Lower leg skin (tissue), 3 donors: ENCODE data around the gene MMRN2.

Experiments used
- POLR2A ChIP-seq, 2 donors: fragments of 450-650 bp; IDR thresholded peaks; one replicate each; pipeline ENCODE4 v1.6.1; 2016 to 2017; ENCODE audit warnings: antibody characterized with exemption in 2 of 2, mild to moderate bottlenecking in 1 of 2, moderate library complexity in 1 of 2
- TF ChIP-seq, protein P1 (sequence below), 3 donors: fragments of 450-650 bp; IDR thresholded peaks; one replicate each; pipeline ENCODE4 v1.5.1; 2016; ENCODE audit warnings: antibody characterized with exemption in 3 of 3, mild to moderate bottlenecking in 3 of 3, moderate library complexity in 2 of 3

DNA sequence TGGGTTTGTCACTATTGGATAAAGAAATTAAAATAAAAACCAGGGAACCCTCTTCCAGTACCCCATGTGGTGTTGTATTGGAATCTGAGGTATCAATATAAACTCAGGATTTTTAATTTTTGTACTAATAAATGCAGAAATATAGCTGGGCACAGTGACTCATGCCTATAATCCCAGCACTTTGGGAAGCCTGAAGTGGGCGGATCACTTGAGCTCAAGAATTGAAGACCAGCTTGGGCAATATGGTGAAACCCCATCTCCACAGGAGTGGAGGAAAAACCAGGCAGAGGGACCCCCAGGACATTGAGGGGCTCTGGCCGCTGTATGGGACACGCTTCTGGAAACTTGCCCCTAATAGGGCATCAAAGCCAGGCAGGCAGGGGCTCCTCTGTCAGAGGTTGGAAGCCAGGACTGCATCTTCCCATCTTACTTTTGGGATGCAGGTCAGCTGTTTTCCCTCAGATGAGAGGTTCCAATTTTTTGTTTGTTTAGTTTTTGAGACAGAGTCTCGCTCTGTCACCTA, 21.9 kb upstream of the MMRN2 start:
- TF ChIP-seq, protein P1, sequence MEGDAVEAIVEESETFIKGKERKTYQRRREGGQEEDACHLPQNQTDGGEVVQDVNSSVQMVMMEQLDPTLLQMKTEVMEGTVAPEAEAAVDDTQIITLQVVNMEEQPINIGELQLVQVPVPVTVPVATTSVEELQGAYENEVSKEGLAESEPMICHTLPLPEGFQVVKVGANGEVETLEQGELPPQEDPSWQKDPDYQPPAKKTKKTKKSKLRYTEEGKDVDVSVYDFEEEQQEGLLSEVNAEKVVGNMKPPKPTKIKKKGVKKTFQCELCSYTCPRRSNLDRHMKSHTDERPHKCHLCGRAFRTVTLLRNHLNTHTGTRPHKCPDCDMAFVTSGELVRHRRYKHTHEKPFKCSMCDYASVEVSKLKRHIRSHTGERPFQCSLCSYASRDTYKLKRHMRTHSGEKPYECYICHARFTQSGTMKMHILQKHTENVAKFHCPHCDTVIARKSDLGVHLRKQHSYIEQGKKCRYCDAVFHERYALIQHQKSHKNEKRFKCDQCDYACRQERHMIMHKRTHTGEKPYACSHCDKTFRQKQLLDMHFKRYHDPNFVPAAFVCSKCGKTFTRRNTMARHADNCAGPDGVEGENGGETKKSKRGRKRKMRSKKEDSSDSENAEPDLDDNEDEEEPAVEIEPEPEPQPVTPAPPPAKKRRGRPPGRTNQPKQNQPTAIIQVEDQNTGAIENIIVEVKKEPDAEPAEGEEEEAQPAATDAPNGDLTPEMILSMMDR (IDR thresholded peaks at IDR 0.05), result no peak
- TF ChIP-seq POLR2A (IDR thresholded peaks at IDR 0.05), result no peak
